Measurements from ENCODE around the gene IFNL4. TPM values are rescaled to one million over a fixed set of nuclear protein-coding genes. Genes with fewer than 3 reads are reported as not detected.
"Not testable (repeated sequence)": the region's sequence is repeated elsewhere in the genome, so short reads cannot be mapped to it uniquely, and the experiment has no call there.

The IFNL4 gene
- total and polyA plus RNA-seq, 2 donors (not counting 3 experiments of a cell fraction or from before 2014, with no cell fraction given): not detected

- DNase-seq (ENCODE audit: low read depth, low spot score); H3K9me1 ChIP-seq (replicated peaks; ENCODE audit: control insufficient read depth, extremely low read depth, insufficient read depth, low read length); H4K20me1 ChIP-seq (replicated peaks; ENCODE audit: control insufficient read depth, extremely low read depth, insufficient read depth, low read length); H3K79me2 ChIP-seq (ENCODE audit: control insufficient read depth, insufficient read depth, low read length); H3K36me3 ChIP-seq (ENCODE audit: control insufficient read depth in 2 of 2, extremely low read depth in 1 of 2, insufficient read depth in 2 of 2, low read length in 2 of 2); H3K9me3 ChIP-seq (replicated peaks; ENCODE audit: control insufficient read depth, insufficient read depth, low read length); intact Hi-C loops (cut with micrococcal nuclease); H3K9ac ChIP-seq (replicated peaks; ENCODE audit: extremely low read depth, insufficient read depth, low read length); BruUV-seq (replicated peaks); dilution Hi-C loops (cut with MboI; ENCODE audit: extremely low pct_ligation_motif_present, low sequenced_read_pairs); H3K27me3 ChIP-seq (ENCODE audit: control insufficient read depth in 2 of 2, insufficient read depth in 2 of 2, low read length in 2 of 2); H2AFZ ChIP-seq (ENCODE audit: low read depth, low read length); POLR2A ChIA-PET; H3K4me1 ChIP-seq (ENCODE audit: control insufficient read depth, extremely low read depth, insufficient read depth, low read length); H3K4me3 ChIP-seq (replicated peaks in 1 of 3; ENCODE audit: insufficient read depth in 1 of 3, low read depth in 1 of 3, low read length in 3 of 3); H3K27ac ChIP-seq (ENCODE audit: insufficient read depth, low read depth, low read length); H3K4me2 ChIP-seq (ENCODE audit: insufficient read depth, low read length); FAIRE-seq: not testable (repeated sequence)
- CTCF ChIA-PET: interaction anchor here (1.3 to 1.7 kb wide), 2 partner anchors 16 to 167 kb away, joined by 3 to 4 read pairs; no protein-coding TSS in a partner anchor
Observed at GRCh38 chr19:39219108-39219507, 29.5 kb downstream of the IFNL4 start.

- dilution Hi-C loops (cut with MboI; ENCODE audit: extremely low pct_ligation_motif_present, low sequenced_read_pairs) (no loop called here), intact Hi-C loops (cut with micrococcal nuclease) (no loop called here)
- Histone ChIP-seq H3K4me1 (ENCODE audit: control insufficient read depth, extremely low read depth, insufficient read depth, low read length) (no peaks in the 10 kb centered on the region), H4K20me1 (replicated peaks; ENCODE audit: control insufficient read depth, extremely low read depth, insufficient read depth, low read length) (no peaks in the 10 kb centered on the region), H3K9ac (replicated peaks; ENCODE audit: extremely low read depth, insufficient read depth, low read length) (no peak overlapping the region), H3K4me2 (ENCODE audit: insufficient read depth, low read length) (no peak overlapping the region), H3K36me3 (ENCODE audit: control insufficient read depth in 2 of 2, extremely low read depth in 1 of 2, insufficient read depth in 2 of 2, low read length in 2 of 2) (no peaks in the 10 kb centered on the region), H3K9me1 (replicated peaks; ENCODE audit: control insufficient read depth, extremely low read depth, insufficient read depth, low read length) (no peaks in the 10 kb centered on the region), H3K79me2 (ENCODE audit: control insufficient read depth, insufficient read depth, low read length) (no peaks in the 10 kb centered on the region), H3K27ac (ENCODE audit: insufficient read depth, low read depth, low read length) (no peak overlapping the region), H3K27me3 (ENCODE audit: control insufficient read depth in 2 of 2, insufficient read depth in 2 of 2, low read length in 2 of 2) (peaks cover 0 to 2% of the 10 kb centered on the region in 2 experiments), H3K9me3 (replicated peaks; ENCODE audit: control insufficient read depth, insufficient read depth, low read length) (no peaks in the 10 kb centered on the region), H3K4me3 (replicated peaks in 1 of 3; ENCODE audit: insufficient read depth in 1 of 3, low read depth in 1 of 3, low read length in 3 of 3) (no peak overlapping the region), H2AFZ (ENCODE audit: low read depth, low read length) (no peak overlapping the region)
- DNase-seq (ENCODE audit: low read depth, low spot score): no peak
- ChIA-PET POLR2A (no interaction called here), CTCF (interaction anchor here (1.3 to 1.7 kb wide), 2 partner anchors 15 to 166 kb away, joined by 3 to 4 read pairs; no protein-coding TSS in a partner anchor)
- TF ChIP-seq MYC (IDR thresholded peaks at IDR 0.05; ENCODE audit: low read depth, low read length) (no peak), FOS (IDR thresholded peaks at IDR 0.05; ENCODE audit: borderline replicate concordance, insufficient read depth, low read length) (no peak), POLR2AphosphoS5 (IDR thresholded peaks at IDR 0.05; ENCODE audit: insufficient read depth, low read depth, low read length) (no peak), POLR2A (IDR thresholded peaks at IDR 0.05; ENCODE audit: low read depth, low read length) (no peak), JUN (IDR thresholded peaks at IDR 0.05; ENCODE audit: borderline replicate concordance, insufficient read depth, insufficient read length, low read depth) (no peak), CTCF (IDR thresholded peaks at IDR 0.05; ENCODE audit: extremely low read depth in 1 of 2, insufficient read depth in 1 of 2, low read depth in 1 of 2, low read length in 2 of 2) (no peak), EZH2 (IDR thresholded peaks at IDR 0.05; ENCODE audit: borderline replicate concordance, low read depth, low read length, severe bottlenecking) (no peak), MAX (IDR thresholded peaks at IDR 0.05; ENCODE audit: insufficient read depth, insufficient read length) (no peak), GATA2 (IDR thresholded peaks at IDR 0.05; ENCODE audit: insufficient read depth, insufficient read length, low read depth, low read length) (no peak)
- no TSS peak for BruUV-seq (replicated peaks)
- FAIRE-seq: no peak
Observed at GRCh38 chr19:39218230-39219007, 30.2 kb downstream of the IFNL4 start.

Measured in endothelial cell of umbilical vein (primary cell).